HepG2 (cell line): ENCODE measurements around the gene PCDHGA1. TPM values are rescaled to one million over a fixed set of nuclear protein-coding genes. Genes with fewer than 3 reads are reported as not detected.

Source experiments
- CHD4 ChIP-seq: fragments of 200-600 bp; sonication (generic); IDR thresholded peaks from 2 replicates; pipeline ENCODE4 v1.7.0; 2017; ENCODE audit warnings: mild to moderate bottlenecking, low read length, borderline replicate concordance
- DRAP1 ChIP-seq: IDR thresholded peaks from 2 replicates; pipeline ENCODE4 v1.6.1; 2016; ENCODE audit warnings: missing genetic modification reagents, missing compliant biosample characterization
- HIC2 ChIP-seq: sonication (generic); formaldehyde crosslinking; IDR thresholded peaks from 2 replicates; pipeline ENCODE4 v1.9.0; 2022; ENCODE audit warnings: low read depth, missing genetic modification reagents
- HMGXB3 ChIP-seq: sonication (generic); formaldehyde crosslinking; IDR thresholded peaks from 2 replicates; pipeline ENCODE4 v1.4.0; 2020; ENCODE audit warnings: missing genetic modification reagents, borderline replicate concordance
- MYC ChIP-seq: sonication (generic); formaldehyde crosslinking; IDR thresholded peaks from 2 replicates; pipeline ENCODE4 v1.9.0; 2021; ENCODE audit warnings: missing genetic modification reagents, borderline replicate concordance
- RBM22 ChIP-seq: fragments of 200-400 bp; formaldehyde crosslinking; optimal IDR thresholded peaks from 2 replicates; pipeline ENCODE3; 2017; ENCODE audit warnings: mild to moderate bottlenecking, low read length, moderate library complexity
- SAP130 ChIP-seq: IDR thresholded peaks from 2 replicates; pipeline ENCODE4 v1.6.1; 2016; ENCODE audit warnings: low read depth
- SNAPC4 ChIP-seq: sonication (generic); formaldehyde crosslinking; IDR thresholded peaks from 2 replicates; pipeline ENCODE4 v1.4.0; 2020; ENCODE audit warnings: mild to moderate bottlenecking, missing genetic modification reagents
- THAP7 ChIP-seq: sonication (generic); formaldehyde crosslinking; IDR thresholded peaks from 2 replicates; pipeline ENCODE4 v1.8.1; 2023; ENCODE audit warnings: mild to moderate bottlenecking, missing genetic modification reagents
- WIZ ChIP-seq: sonication (generic); formaldehyde crosslinking; IDR thresholded peaks from 2 replicates; pipeline ENCODE4 v1.5.1; 2020; ENCODE audit warnings: mild to moderate bottlenecking, missing genetic modification reagents
- ZNF256 ChIP-seq: sonication (generic); formaldehyde crosslinking; conservative IDR thresholded peaks from 2 replicates; pipeline ENCODE4 v1.4.0; 2020; ENCODE audit warnings: missing genetic modification reagents
- ZNF329 ChIP-seq: sonication (generic); formaldehyde crosslinking; IDR thresholded peaks from 2 replicates; pipeline ENCODE4 v1.9.0; 2021; ENCODE audit warnings: low read depth, mild to moderate bottlenecking, missing genetic modification reagents
- ZNF558 ChIP-seq: sonication (generic); formaldehyde crosslinking; IDR thresholded peaks from 2 replicates; pipeline ENCODE4 v1.9.0; 2022; ENCODE audit warnings: mild to moderate bottlenecking, missing genetic modification reagents, borderline replicate concordance
- ZNF788 ChIP-seq: sonication (generic); formaldehyde crosslinking; IDR thresholded peaks from 2 replicates; pipeline ENCODE4 v1.5.0; 2020; ENCODE audit warnings: mild to moderate bottlenecking, missing genetic modification reagents, borderline replicate concordance
- polyA plus RNA-seq, 8 experiments: library from polyadenylated mRNA; depleted of rRNA in 3 of 8; stranded (reverse) in 7 of 8; unstranded in 1 of 8; fragments of >200 nt; fragmentation: Illumina TruSeq in 4 of 8; extraction: Trizol in 4 of 8; gene quantifications; 2 replicates each; pipeline versions ENCODE4 v1.2.1 to v1.2.3, GENCODE V29; 2011 to 2016; ENCODE audit warnings: low read depth in 4 of 8, missing spikeins in 1 of 8, mixed read lengths in 1 of 8; ENCODE audit not compliant: insufficient read depth in 1 of 8
- total RNA-seq, 5 experiments: library from RNA; depleted of rRNA; stranded (reverse); fragments of >200 nt; fragmentation: Illumina TruSeq; extraction: Trizol; gene quantifications; 2 replicates each; pipeline ENCODE4 v1.2.3, GENCODE V29; 2016; ENCODE audit warnings: low read depth in 1 of 5

The PCDHGA1 gene
- total and polyA plus RNA-seq, 2 of the 13 experiments (the other 11 are each of a cell fraction or from before 2014, with no cell fraction given) = 0.31 to 0.40 TPM

GRCh38 chr5:141320225-141321169 lies 9.8 kb upstream of the PCDHGA1 start, which contains the start of gene TAF7 (continued):
- TF ChIP-seq SNAPC4 (CRISPR knock-in tag) = peak; percentile 71; the same call in 1 of the 2 replicates
- TF ChIP-seq MYC (CRISPR knock-in tag) = peak; percentile 52; the same call in 1 of the 2 replicates
- peak; percentile 85 for TF ChIP-seq SAP130 (CRISPR knock-in tag)
- peak; percentile 78; the same call in 1 of the 2 replicates for TF ChIP-seq ZNF558 (CRISPR knock-in tag)
- peak; percentile 36; the same call in 1 of the 2 replicates for TF ChIP-seq THAP7 (CRISPR knock-in tag)
- TF ChIP-seq ZNF788 (CRISPR knock-in tag) = peak; percentile 89; the same call in 1 of the 2 replicates
- TF ChIP-seq ZNF256 (CRISPR knock-in tag) = no peak
- no peak for TF ChIP-seq CHD4
- TF ChIP-seq HIC2 (CRISPR knock-in tag) = peak; percentile 51; the same call in 1 of the 2 replicates
- TF ChIP-seq WIZ (CRISPR knock-in tag) = 0 out of 2 replicates have a peak, but pooled peaks have one; percentile 30
- TF ChIP-seq DRAP1 = peak; percentile 58; the same call in 1 of the 2 replicates
- no peak for TF ChIP-seq RBM22
- no peak for TF ChIP-seq HMGXB3 (CRISPR knock-in tag)
- 0 out of 2 replicates have a peak, but pooled peaks have one; percentile 47 for TF ChIP-seq ZNF329 (CRISPR knock-in tag)
